Neural cell (in vitro differentiated cells): ENCODE measurements around the gene LHFPL2. TPM values are rescaled to one million over a fixed set of nuclear protein-coding genes. Genes with fewer than 3 reads are reported as not detected.

Experiments
- H2AFZ ChIP-seq: fragments of 200-600, 300-800 bp; sonication (generic), shearing (Covaris generic); 2 replicates; pipeline ENCODE4 v1.6.0; 2014; ENCODE audit warnings: low read depth, mild to moderate bottlenecking, antibody characterized with exemption, low read length, moderate library complexity
- H3F3A ChIP-seq: fragments of 200-600 bp; shearing (Covaris generic); 2 replicates; pipeline ENCODE4 v1.6.1; 2016; ENCODE audit warnings: mild to moderate bottlenecking, moderate library complexity, mixed read lengths, antibody characterized with exemption, low read length; ENCODE audit not compliant: insufficient read depth, poor library complexity, severe bottlenecking
- H3K27ac ChIP-seq: fragments of 200-600, 300-800 bp; sonication (generic), shearing (Covaris generic); 2 replicates; pipeline ENCODE4 v1.5.1; 2014; ENCODE audit warnings: mild to moderate bottlenecking, low read length, moderate library complexity
- H3K27me3 ChIP-seq: fragments of 300-800, 200-600 bp; sonication (generic), shearing (Covaris generic); 2 replicates; pipeline ENCODE4 v1.6.0; 2014; ENCODE audit warnings: mild to moderate bottlenecking, low read depth, low read length, moderate library complexity; ENCODE audit not compliant: insufficient read depth
- H3K36me3 ChIP-seq: fragments of 300-800, 200-600 bp; sonication (generic), shearing (Covaris generic); 2 replicates; pipeline ENCODE4 v1.5.1; 2014; ENCODE audit warnings: mild to moderate bottlenecking, antibody characterized with exemption, low read length, moderate library complexity; ENCODE audit not compliant: insufficient read depth
- H3K4me2 ChIP-seq: fragments of 300-800, 200-600 bp; sonication (generic), shearing (Covaris generic); 2 replicates; pipeline ENCODE4 v1.6.0; 2014; ENCODE audit warnings: mild to moderate bottlenecking, low read length
- H3K4me3 ChIP-seq: fragments of 300-800, 200-600 bp; sonication (generic), shearing (Covaris generic); 2 replicates; pipeline ENCODE4 v1.5.1; 2014; ENCODE audit warnings: mild to moderate bottlenecking, low read length, moderate library complexity
- H3K79me2 ChIP-seq: fragments of 200-600 bp; shearing (Covaris generic); replicated peaks from 2 replicates; pipeline ENCODE4 v1.6.0; 2014; ENCODE audit warnings: mild to moderate bottlenecking, low read length, moderate library complexity; ENCODE audit not compliant: insufficient read depth
- H3K9ac ChIP-seq: fragments of 300-800, 200-600 bp; sonication (generic), shearing (Covaris generic); 2 replicates; pipeline ENCODE4 v1.6.1; 2016; ENCODE audit warnings: mild to moderate bottlenecking, low read length, mixed read lengths
- H3K9me2 ChIP-seq: fragments of 200-600 bp; shearing (Covaris generic); 2 replicates; pipeline ENCODE4 v1.6.1; 2016; ENCODE audit warnings: mild to moderate bottlenecking, low read length, mixed read lengths; ENCODE audit not compliant: insufficient read depth
- H3K9me3 ChIP-seq: fragments of 200-600, 300-800 bp; sonication (generic), shearing (Covaris generic); 2 replicates; pipeline ENCODE4 v1.6.1; 2016; ENCODE audit warnings: mild to moderate bottlenecking, mixed run types, low read length, moderate library complexity, mixed read lengths
- H4K20me1 ChIP-seq: fragments of 200-600 bp; shearing (Covaris generic); 2 replicates; pipeline ENCODE4 v1.6.1; 2016; ENCODE audit warnings: mild to moderate bottlenecking, mixed run types; ENCODE audit not compliant: insufficient read depth
- EP300 ChIP-seq: fragments of 450-650 bp; conservative IDR thresholded peaks from 2 replicates; pipeline ENCODE4 v1.6.1; 2014; ENCODE audit warnings: antibody characterized with exemption, mild to moderate bottlenecking, moderate library complexity; ENCODE audit not compliant: poor library complexity, severe bottlenecking
- EZH2 ChIP-seq: fragments of 200-600, 300-800 bp; shearing (Covaris generic), sonication (generic); IDR thresholded peaks from 2 replicates; pipeline ENCODE4 v1.6.1; 2014; ENCODE audit warnings: antibody characterized with exemption, low read length, borderline replicate concordance, mild to moderate bottlenecking; ENCODE audit not compliant: insufficient read depth, poor library complexity, severe bottlenecking
- MXI1 ChIP-seq: fragments of 450-650 bp; conservative IDR thresholded peaks from 2 replicates; pipeline ENCODE4 v1.6.1; 2014; ENCODE audit warnings: antibody characterized with exemption, mild to moderate bottlenecking; ENCODE audit not compliant: poor library complexity, severe bottlenecking
- POLR2AphosphoS5 ChIP-seq: IDR thresholded peaks from 2 replicates; pipeline ENCODE4 v1.6.1; 2012
- RAD21 ChIP-seq: fragments of 450-650 bp; conservative IDR thresholded peaks from 2 replicates; pipeline ENCODE4 v1.6.1; 2014; ENCODE audit warnings: antibody characterized with exemption, mild to moderate bottlenecking, moderate library complexity
- SMC3 ChIP-seq: fragments of 450-650 bp; conservative IDR thresholded peaks from 2 replicates; pipeline ENCODE4 v1.6.1; 2014; ENCODE audit warnings: antibody characterized with exemption, mild to moderate bottlenecking, moderate library complexity; ENCODE audit not compliant: poor library complexity
- TAF1 ChIP-seq: IDR thresholded peaks from 2 replicates; pipeline ENCODE4 v1.6.1; 2012; ENCODE audit warnings: low read depth
- polyA plus RNA-seq: library from polyadenylated mRNA; depleted of rRNA; stranded (reverse); fragments of >200 nt; gene quantifications from 2 replicates; pipeline ENCODE4 v1.2.3, GENCODE V29; 2014
- TF ChIP-seq, protein P1 (sequence below): IDR thresholded peaks from 2 replicates; pipeline ENCODE4 v1.6.1; 2012; ENCODE audit warnings: borderline replicate concordance
- TF ChIP-seq, protein P2 (sequence below): fragments of 450-650 bp; IDR thresholded peaks from 2 replicates; pipeline ENCODE4 v1.5.1; 2014; ENCODE audit warnings: antibody characterized with exemption, mild to moderate bottlenecking, moderate library complexity; ENCODE audit not compliant: poor library complexity, severe bottlenecking

LHFPL2 gene
- polyA plus RNA-seq, 1 donor from 2014 or later, result 1.6 TPM

DNA sequence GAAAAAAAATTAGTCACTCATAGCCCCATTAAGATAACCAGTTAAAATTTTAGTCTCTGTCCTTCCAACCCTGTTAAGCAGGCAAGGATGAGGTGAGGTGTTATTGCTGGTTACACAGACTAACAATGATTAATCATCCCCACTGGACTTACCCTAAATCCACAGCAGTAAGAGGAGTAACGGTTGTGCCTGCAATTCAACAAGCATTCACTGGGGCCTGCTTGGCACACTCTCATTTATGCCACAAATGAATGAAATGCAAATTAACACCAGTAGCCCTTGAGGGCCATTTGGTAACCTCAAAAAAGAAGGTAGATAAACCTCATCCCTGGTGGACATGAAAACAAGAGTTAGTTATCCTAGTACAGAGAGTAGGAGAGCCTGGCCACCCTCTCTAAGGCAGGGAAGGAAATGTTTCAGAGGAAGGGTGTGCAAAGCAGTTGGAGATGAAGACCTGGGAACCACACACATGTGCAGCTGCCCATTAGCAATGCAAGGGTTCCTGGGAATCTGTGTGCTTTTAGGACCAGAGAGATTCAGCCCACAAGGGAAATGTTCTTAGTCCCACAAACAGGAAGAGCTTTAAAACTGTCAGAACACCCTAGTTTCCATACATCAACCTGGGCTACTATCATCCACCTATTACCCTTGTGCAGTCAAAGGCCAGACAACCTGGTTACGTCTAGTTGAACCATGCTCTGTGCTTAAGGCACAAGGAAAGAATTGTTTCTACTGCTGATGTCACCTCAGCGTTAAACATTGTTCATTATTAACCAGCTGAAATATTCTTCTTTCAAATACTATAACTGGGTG lies 7.7 kb downstream of the LHFPL2 start:
- Histone ChIP-seq H4K20me1 (no peaks in the 10 kb centered on the region), H3K9me3 (no peaks in the 10 kb centered on the region), H3K9ac (no peak overlapping the region), H3K4me3 (no peak overlapping the region), H3K79me2 (peaks cover 4% of the 10 kb centered on the region), H3K27ac (no peak overlapping the region), H3K36me3 (no peaks in the 10 kb centered on the region), H3F3A (no peaks in the 10 kb centered on the region), H3K9me2 (no peaks in the 10 kb centered on the region), H3K27me3 (peaks cover under 1% of the 10 kb centered on the region), H3K4me2 (no peak overlapping the region), H2AFZ (no peak overlapping the region)
- TF ChIP-seq, protein P1, sequence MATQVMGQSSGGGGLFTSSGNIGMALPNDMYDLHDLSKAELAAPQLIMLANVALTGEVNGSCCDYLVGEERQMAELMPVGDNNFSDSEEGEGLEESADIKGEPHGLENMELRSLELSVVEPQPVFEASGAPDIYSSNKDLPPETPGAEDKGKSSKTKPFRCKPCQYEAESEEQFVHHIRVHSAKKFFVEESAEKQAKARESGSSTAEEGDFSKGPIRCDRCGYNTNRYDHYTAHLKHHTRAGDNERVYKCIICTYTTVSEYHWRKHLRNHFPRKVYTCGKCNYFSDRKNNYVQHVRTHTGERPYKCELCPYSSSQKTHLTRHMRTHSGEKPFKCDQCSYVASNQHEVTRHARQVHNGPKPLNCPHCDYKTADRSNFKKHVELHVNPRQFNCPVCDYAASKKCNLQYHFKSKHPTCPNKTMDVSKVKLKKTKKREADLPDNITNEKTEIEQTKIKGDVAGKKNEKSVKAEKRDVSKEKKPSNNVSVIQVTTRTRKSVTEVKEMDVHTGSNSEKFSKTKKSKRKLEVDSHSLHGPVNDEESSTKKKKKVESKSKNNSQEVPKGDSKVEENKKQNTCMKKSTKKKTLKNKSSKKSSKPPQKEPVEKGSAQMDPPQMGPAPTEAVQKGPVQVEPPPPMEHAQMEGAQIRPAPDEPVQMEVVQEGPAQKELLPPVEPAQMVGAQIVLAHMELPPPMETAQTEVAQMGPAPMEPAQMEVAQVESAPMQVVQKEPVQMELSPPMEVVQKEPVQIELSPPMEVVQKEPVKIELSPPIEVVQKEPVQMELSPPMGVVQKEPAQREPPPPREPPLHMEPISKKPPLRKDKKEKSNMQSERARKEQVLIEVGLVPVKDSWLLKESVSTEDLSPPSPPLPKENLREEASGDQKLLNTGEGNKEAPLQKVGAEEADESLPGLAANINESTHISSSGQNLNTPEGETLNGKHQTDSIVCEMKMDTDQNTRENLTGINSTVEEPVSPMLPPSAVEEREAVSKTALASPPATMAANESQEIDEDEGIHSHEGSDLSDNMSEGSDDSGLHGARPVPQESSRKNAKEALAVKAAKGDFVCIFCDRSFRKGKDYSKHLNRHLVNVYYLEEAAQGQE, result no peak
- no peak for TF ChIP-seq SMC3
- TF ChIP-seq, protein P2, sequence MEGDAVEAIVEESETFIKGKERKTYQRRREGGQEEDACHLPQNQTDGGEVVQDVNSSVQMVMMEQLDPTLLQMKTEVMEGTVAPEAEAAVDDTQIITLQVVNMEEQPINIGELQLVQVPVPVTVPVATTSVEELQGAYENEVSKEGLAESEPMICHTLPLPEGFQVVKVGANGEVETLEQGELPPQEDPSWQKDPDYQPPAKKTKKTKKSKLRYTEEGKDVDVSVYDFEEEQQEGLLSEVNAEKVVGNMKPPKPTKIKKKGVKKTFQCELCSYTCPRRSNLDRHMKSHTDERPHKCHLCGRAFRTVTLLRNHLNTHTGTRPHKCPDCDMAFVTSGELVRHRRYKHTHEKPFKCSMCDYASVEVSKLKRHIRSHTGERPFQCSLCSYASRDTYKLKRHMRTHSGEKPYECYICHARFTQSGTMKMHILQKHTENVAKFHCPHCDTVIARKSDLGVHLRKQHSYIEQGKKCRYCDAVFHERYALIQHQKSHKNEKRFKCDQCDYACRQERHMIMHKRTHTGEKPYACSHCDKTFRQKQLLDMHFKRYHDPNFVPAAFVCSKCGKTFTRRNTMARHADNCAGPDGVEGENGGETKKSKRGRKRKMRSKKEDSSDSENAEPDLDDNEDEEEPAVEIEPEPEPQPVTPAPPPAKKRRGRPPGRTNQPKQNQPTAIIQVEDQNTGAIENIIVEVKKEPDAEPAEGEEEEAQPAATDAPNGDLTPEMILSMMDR, result no peak

DNA sequence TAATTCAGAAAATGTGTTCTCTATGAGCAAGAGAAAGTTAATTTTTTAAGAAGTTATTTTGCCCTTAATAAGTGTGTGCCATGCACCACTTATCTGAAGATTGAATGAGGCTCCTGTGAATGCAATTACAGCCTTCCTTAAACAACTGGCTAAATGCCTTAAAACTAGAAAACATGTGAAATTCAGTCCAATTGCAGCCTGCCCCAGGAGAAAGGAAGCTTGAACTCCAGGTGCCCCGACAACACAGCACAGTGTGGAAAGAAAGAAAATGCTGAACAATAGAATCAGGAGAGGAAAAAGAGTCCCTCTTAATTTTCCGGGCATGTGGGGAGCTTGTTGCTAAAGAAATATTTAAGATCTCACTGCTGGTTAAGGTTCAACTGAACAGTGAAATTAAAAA lies 8.8 kb downstream of the LHFPL2 start:
- no peak overlapping the region for H2AFZ ChIP-seq
- no peak overlapping the region for H3K27ac ChIP-seq
- TF ChIP-seq POLR2AphosphoS5 (no peak), TAF1 (no peak), SMC3 (no peak), EP300 (no peak), MXI1 (no peak), RAD21 (no peak), EZH2 (no peak)
- TF ChIP-seq, protein P2, result no peak
- TF ChIP-seq, protein P1, result no peak
- H3K9me2 ChIP-seq, result no peaks in the 10 kb centered on the region
- H3K27me3 ChIP-seq, result no peaks in the 10 kb centered on the region
- no peak overlapping the region for H3K4me2 ChIP-seq
- H3K9me3 ChIP-seq, result no peaks in the 10 kb centered on the region
- no peaks in the 10 kb centered on the region for H3K79me2 ChIP-seq
- no peak overlapping the region for H3K4me3 ChIP-seq
- no peaks in the 10 kb centered on the region for H3F3A ChIP-seq
- no peak overlapping the region for H3K9ac ChIP-seq
- no peaks in the 10 kb centered on the region for H3K36me3 ChIP-seq
- no peaks in the 10 kb centered on the region for H4K20me1 ChIP-seq
